ENCODE results near the gene HIVEP2.

Gene HIVEP2

DNA sequence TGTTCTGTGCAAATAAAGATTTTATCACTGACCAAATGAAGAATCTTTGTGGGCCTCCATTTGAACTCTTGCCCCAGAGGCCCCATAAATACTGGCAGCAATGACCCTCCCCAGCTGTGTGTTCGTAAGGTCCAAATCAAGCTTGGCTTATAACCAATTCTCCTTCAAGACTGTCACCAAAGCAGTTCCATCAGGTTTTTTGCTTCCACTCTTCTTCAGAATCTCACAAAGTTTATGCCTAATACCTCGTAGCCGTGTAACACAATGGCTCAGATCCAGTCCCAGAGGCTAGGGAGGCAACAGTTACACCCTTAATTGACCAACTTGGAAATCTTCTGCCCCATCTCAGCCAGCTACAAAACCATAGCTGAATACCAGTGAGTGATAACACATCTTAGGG, 120.5 kb downstream of the HIVEP2 start:
- no peaks in the 10 kb centered on the region for H3K36me3 ChIP-seq
- intact Hi-C loops (cut with DNase I; ENCODE audit: low total_unique reads), result no loop called here
- peaks cover 0 to 50% (median 23%) of the 10 kb centered on the region in 4 donors for H3K4me1 ChIP-seq
- H3K4me3 ChIP-seq, result no peak overlapping the region
- no peak overlapping the region for H3K27ac ChIP-seq
- DNase-seq, result no peak
- TF ChIP-seq, protein P1, sequence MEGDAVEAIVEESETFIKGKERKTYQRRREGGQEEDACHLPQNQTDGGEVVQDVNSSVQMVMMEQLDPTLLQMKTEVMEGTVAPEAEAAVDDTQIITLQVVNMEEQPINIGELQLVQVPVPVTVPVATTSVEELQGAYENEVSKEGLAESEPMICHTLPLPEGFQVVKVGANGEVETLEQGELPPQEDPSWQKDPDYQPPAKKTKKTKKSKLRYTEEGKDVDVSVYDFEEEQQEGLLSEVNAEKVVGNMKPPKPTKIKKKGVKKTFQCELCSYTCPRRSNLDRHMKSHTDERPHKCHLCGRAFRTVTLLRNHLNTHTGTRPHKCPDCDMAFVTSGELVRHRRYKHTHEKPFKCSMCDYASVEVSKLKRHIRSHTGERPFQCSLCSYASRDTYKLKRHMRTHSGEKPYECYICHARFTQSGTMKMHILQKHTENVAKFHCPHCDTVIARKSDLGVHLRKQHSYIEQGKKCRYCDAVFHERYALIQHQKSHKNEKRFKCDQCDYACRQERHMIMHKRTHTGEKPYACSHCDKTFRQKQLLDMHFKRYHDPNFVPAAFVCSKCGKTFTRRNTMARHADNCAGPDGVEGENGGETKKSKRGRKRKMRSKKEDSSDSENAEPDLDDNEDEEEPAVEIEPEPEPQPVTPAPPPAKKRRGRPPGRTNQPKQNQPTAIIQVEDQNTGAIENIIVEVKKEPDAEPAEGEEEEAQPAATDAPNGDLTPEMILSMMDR (IDR thresholded peaks at IDR 0.05), result no peak
- H3K27me3 ChIP-seq, result no peaks in the 10 kb centered on the region
- no peaks in the 10 kb centered on the region for H3K9me3 ChIP-seq

DNA sequence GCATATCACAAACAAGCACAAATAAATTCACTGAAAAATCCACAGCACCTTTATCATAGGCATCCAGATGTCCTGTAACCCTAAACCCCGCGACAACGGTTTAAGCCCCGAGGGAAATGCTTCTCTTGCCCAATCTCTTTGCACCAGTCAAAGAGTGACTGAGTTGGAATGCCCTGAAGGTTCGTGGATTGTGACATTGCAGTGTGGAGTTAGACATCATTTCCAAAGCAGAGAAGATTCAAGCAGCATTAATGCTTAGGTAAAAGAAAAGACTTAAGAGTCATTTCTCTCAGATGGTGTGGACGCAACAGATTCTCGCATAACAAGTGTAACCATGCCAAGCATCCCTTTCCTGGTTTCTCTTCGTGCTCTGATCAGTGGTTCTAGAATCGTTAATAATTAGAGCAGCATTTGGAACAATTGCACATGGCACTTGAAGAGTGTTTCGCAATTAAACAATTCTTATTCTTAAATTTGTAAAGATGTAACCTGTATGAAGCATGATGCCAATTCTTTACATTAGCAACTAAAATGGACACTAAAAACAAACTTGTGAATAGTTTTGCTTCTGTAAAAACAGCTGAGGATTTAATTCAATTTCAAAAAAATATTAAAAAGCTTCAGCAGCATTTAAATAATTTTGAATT, 121.6 kb downstream of the HIVEP2 start:
- TF ChIP-seq, protein P1 (IDR thresholded peaks at IDR 0.05), result no peak
- Histone ChIP-seq H3K27me3 (no peaks in the 10 kb centered on the region), H3K4me1 (peaks cover 0 to 58% (median 23%) of the 10 kb centered on the region in 4 donors), H3K9me3 (no peaks in the 10 kb centered on the region), H3K4me3 (no peak overlapping the region), H3K27ac (no peak overlapping the region), H3K36me3 (no peaks in the 10 kb centered on the region)
- intact Hi-C loops (cut with DNase I; ENCODE audit: low total_unique reads), result no loop called here
- DNase-seq, result no peak

DNA sequence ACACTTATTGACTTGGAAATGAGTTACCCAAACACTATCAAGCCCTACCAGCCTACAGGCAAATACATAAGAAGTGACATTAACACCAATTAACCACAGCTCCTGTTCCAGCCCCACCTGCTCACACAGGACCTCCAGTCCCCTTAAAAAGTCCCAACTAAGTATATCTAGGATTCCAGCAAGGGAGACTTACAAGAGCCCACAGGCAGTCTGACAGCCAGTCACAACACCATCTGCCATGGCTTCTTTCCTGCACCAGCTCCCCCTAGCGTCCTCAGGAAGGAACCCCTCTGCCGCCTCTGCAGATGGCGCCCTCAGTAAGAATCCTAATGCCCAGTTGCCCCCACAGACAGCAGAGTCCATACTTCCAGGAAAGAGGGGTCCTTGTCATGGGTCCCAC, 122.1 kb downstream of the HIVEP2 start:
- intact Hi-C loops (cut with DNase I; ENCODE audit: low total_unique reads), result no loop called here
- Histone ChIP-seq H3K27ac (no peak overlapping the region), H3K4me3 (no peak overlapping the region), H3K9me3 (no peaks in the 10 kb centered on the region), H3K4me1 (peaks cover 0 to 58% (median 23%) of the 10 kb centered on the region in 4 donors), H3K36me3 (no peaks in the 10 kb centered on the region), H3K27me3 (no peaks in the 10 kb centered on the region)
- TF ChIP-seq, protein P1 (IDR thresholded peaks at IDR 0.05), result no peak
- DNase-seq, result no peak

DNA sequence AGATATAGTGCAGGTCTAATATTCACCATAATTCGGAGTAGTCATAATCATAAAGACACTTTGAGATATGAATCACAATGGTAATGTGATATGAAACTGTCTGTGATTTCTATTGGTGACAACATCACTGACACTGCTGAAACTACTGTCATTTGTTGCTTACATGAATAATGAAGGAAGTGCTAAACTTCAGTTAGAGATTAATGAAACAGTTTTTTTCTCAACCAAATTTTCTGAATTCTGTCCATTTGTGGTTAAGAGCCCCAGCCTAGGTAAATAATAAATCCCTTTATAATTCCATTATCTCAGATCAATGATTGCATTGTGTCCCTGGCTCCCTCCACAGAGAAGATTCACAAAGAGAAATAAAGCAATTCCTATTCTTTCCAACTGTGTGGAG, 122.6 kb downstream of the HIVEP2 start:
- H3K27ac ChIP-seq, result no peak overlapping the region
- no peak overlapping the region for H3K4me3 ChIP-seq
- TF ChIP-seq, protein P1 (IDR thresholded peaks at IDR 0.05), result no peak
- peaks cover 0 to 58% (median 23%) of the 10 kb centered on the region in 4 donors for H3K4me1 ChIP-seq
- no peaks in the 10 kb centered on the region for H3K36me3 ChIP-seq
- intact Hi-C loops (cut with DNase I; ENCODE audit: low total_unique reads), result no loop called here
- no peak for DNase-seq
- H3K27me3 ChIP-seq, result no peaks in the 10 kb centered on the region
- no peaks in the 10 kb centered on the region for H3K9me3 ChIP-seq

DNA sequence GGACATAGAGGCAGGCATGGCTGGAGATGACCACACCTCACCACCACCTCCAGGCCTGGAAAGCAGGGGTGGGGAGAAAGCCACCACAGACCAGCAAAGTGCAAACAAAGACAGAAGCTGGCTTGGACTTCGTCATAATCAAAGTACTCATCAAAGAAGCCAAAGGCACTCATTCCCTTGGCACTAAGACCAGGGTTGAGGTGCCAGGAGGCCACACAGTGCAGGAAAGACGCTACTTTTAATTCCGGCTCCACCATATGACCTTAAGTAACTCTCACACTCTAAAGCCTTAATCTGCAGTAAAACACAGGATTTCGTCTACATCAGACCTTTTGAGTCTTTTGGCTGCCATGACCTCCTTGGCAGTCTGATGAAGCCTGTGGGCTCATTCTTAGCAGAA, 123.1 kb downstream of the HIVEP2 start:
- peak in 1 of 2 donors; percentile 63 for DNase-seq
- no peak overlapping the region for H3K27ac ChIP-seq
- H3K9me3 ChIP-seq, result no peaks in the 10 kb centered on the region
- H3K4me3 ChIP-seq, result no peak overlapping the region
- intact Hi-C loops (cut with DNase I; ENCODE audit: low total_unique reads), result no loop called here
- TF ChIP-seq, protein P1 (IDR thresholded peaks at IDR 0.05), result no peak
- peaks cover 0 to 58% (median 23%) of the 10 kb centered on the region in 4 donors for H3K4me1 ChIP-seq
- H3K27me3 ChIP-seq, result no peaks in the 10 kb centered on the region
- no peaks in the 10 kb centered on the region for H3K36me3 ChIP-seq

Data from tibial artery (tissue), 4 donors.